H9 (cell line): ENCODE measurements around the gene SFMBT2. TPM values are rescaled to one million over a fixed set of nuclear protein-coding genes. Genes with fewer than 3 reads are reported as not detected.

ENCODE experiments used
- DNase-seq: peaks from one replicate; pipeline ENCODE4 v3.0.0-alpha.2; 2017
- H2AFZ ChIP-seq: one replicate; pipeline ENCODE4 v1.6.1; 2013; ENCODE audit warnings: mild to moderate bottlenecking, low read length, control low read depth, moderate library complexity
- H2AK5ac ChIP-seq: 2 replicates; pipeline ENCODE4 v1.6.1; 2013; ENCODE audit warnings: low read length, control low read depth, mixed read lengths; ENCODE audit not compliant: insufficient read length
- H2BK120ac ChIP-seq: one replicate; pipeline ENCODE4 v1.6.1; 2013; ENCODE audit warnings: low read depth, mild to moderate bottlenecking, low read length, control low read depth, inconsistent platforms; ENCODE audit not compliant: poor library complexity, severe bottlenecking
- H2BK12ac ChIP-seq: 2 replicates; pipeline ENCODE4 v1.6.1; 2013; ENCODE audit warnings: low read length, control low read depth, mixed read lengths, low read depth; ENCODE audit not compliant: insufficient read length
- H2BK15ac ChIP-seq: 2 replicates; pipeline ENCODE4 v1.6.1; 2013; ENCODE audit warnings: low read depth, low read length, control low read depth
- H2BK20ac ChIP-seq: one replicate; pipeline ENCODE4 v1.6.1; 2013; ENCODE audit warnings: low read depth, mild to moderate bottlenecking, low read length, control low read depth, inconsistent platforms; ENCODE audit not compliant: poor library complexity, severe bottlenecking
- H2BK5ac ChIP-seq: 2 replicates; pipeline ENCODE4 v1.6.1; 2013; ENCODE audit warnings: low read length, control low read depth, mixed read lengths; ENCODE audit not compliant: insufficient read length
- H3K14ac ChIP-seq: 2 replicates; pipeline ENCODE4 v1.6.1; 2013; ENCODE audit warnings: low read length, control low read depth; ENCODE audit not compliant: insufficient read depth
- H3K18ac ChIP-seq: 2 replicates; pipeline ENCODE4 v1.6.1; 2013; ENCODE audit warnings: low read depth, mild to moderate bottlenecking, mixed read lengths, low read length, control low read depth; ENCODE audit not compliant: insufficient read length
- H3K23ac ChIP-seq: 2 replicates; pipeline ENCODE4 v1.6.1; 2013; ENCODE audit warnings: low read length, control low read depth, mixed read lengths, low read depth; ENCODE audit not compliant: insufficient read length
- H3K23me2 ChIP-seq: 2 replicates; pipeline ENCODE4 v1.6.1; 2013; ENCODE audit warnings: low read depth, mild to moderate bottlenecking, mixed read lengths, low read length, control low read depth; ENCODE audit not compliant: insufficient read length, poor library complexity, severe bottlenecking
- H3K27ac ChIP-seq: 2 replicates; pipeline ENCODE4 v1.5.1; 2013; ENCODE audit warnings: low read length, control low read depth, mixed read lengths, low read depth; ENCODE audit not compliant: insufficient read length
- H3K27me3 ChIP-seq: 2 replicates; pipeline ENCODE4 v1.6.1; 2013; ENCODE audit warnings: low read length, control low read depth, inconsistent platforms; ENCODE audit not compliant: insufficient read depth
- H3K4ac ChIP-seq: 2 replicates; pipeline ENCODE4 v1.6.1; 2013; ENCODE audit warnings: low read depth, mild to moderate bottlenecking, control low read depth, inconsistent platforms, low read length, moderate library complexity
- H3K4me1 ChIP-seq: 2 replicates; pipeline ENCODE4 v1.6.1; 2013; ENCODE audit warnings: low read length, control low read depth, inconsistent platforms; ENCODE audit not compliant: insufficient read depth
- H3K4me2 ChIP-seq: 2 replicates; pipeline ENCODE4 v1.6.1; 2013; ENCODE audit warnings: low read length, control low read depth, mixed read lengths; ENCODE audit not compliant: insufficient read length, insufficient read depth
- H3K56ac ChIP-seq: 2 replicates; pipeline ENCODE4 v1.6.1; 2013; ENCODE audit warnings: low read depth, mild to moderate bottlenecking, mixed read lengths, low read length, control low read depth; ENCODE audit not compliant: insufficient read length
- H3K79me1 ChIP-seq: 2 replicates; pipeline ENCODE4 v1.6.1; 2013; ENCODE audit warnings: low read depth, mild to moderate bottlenecking, moderate library complexity, low read length, control low read depth, inconsistent platforms; ENCODE audit not compliant: insufficient read depth, poor library complexity, severe bottlenecking
- H3K79me2 ChIP-seq: 2 replicates; pipeline ENCODE4 v1.6.1; 2013; ENCODE audit warnings: low read length, control low read depth, inconsistent platforms; ENCODE audit not compliant: insufficient read depth
- H3K9ac ChIP-seq: 2 replicates; pipeline ENCODE4 v1.6.1; 2013; ENCODE audit warnings: low read length, control low read depth, mixed read lengths; ENCODE audit not compliant: insufficient read length; ENCODE audit errors: extremely low read depth
- H3K9me3 ChIP-seq: one replicate; pipeline ENCODE4 v1.6.1; 2013; ENCODE audit warnings: low read depth, low read length, inconsistent platforms; ENCODE audit not compliant: control insufficient read depth
- H3T11ph ChIP-seq: one replicate; pipeline ENCODE4 v1.6.1; 2013; ENCODE audit warnings: mild to moderate bottlenecking, low read length, control low read depth, inconsistent platforms
- H4K20me1 ChIP-seq: one replicate; pipeline ENCODE4 v1.6.1; 2013; ENCODE audit not compliant: control insufficient read depth, insufficient read length, insufficient read depth
- H4K5ac ChIP-seq: 2 replicates; pipeline ENCODE4 v1.6.1; 2013; ENCODE audit warnings: low read depth, mild to moderate bottlenecking, mixed read lengths, low read length, control low read depth; ENCODE audit not compliant: insufficient read length
- H4K8ac ChIP-seq: replicated peaks from 2 replicates; pipeline ENCODE4 v1.6.1; 2013; ENCODE audit warnings: low read length, control low read depth, mixed read lengths, low read depth; ENCODE audit not compliant: insufficient read length
- H4K91ac ChIP-seq: 2 replicates; pipeline ENCODE4 v1.6.1; 2013; ENCODE audit warnings: low read depth, mild to moderate bottlenecking, moderate library complexity, mixed read lengths, low read length, control low read depth; ENCODE audit not compliant: insufficient read length
- H3K27ac Mint-ChIP-seq, 3 experiments: 2 replicates in 2 of 3; 3 replicates in 1 of 3; pipeline ENCODE4 v1.8.0; 2020 to 2021; ENCODE audit warnings: mixed read lengths in 3 of 3, mild to moderate bottlenecking in 1 of 3, moderate library complexity in 1 of 3
- H3K27me3 Mint-ChIP-seq: 2 replicates; pipeline ENCODE4 v1.8.0; 2021; ENCODE audit warnings: low read depth, mild to moderate bottlenecking, moderate library complexity, mixed read lengths
- H3K36me3 Mint-ChIP-seq, 3 experiments: 2 replicates in 2 of 3; 3 replicates in 1 of 3; pipeline ENCODE4 v1.8.0; 2020 to 2021; ENCODE audit warnings: low read depth in 3 of 3, mixed read lengths in 3 of 3; ENCODE audit not compliant: insufficient read depth in 1 of 3
- H3K4me1 Mint-ChIP-seq, 2 experiments: 2 replicates each; pipeline ENCODE4 v1.8.0; 2020; ENCODE audit warnings: mixed read lengths in 2 of 2
- H3K4me3 Mint-ChIP-seq, 2 experiments: 2 replicates in 1 of 2; 3 replicates in 1 of 2; pipeline ENCODE4 v1.8.0; 2020 to 2021; ENCODE audit warnings: mild to moderate bottlenecking in 2 of 2, mixed read lengths in 2 of 2, moderate library complexity in 1 of 2
- H3K9me3 Mint-ChIP-seq, 2 experiments: 2 replicates in 1 of 2; 3 replicates in 1 of 2; pipeline ENCODE4 v1.8.0; 2020; ENCODE audit warnings: mild to moderate bottlenecking in 2 of 2, mixed read lengths in 2 of 2, moderate library complexity in 1 of 2
- WGBS: extraction: QIAGEN DNeasy Blood & Tissue Kit; methylation state at CpG from one replicate; pipeline ENCODE4 v1.1.7; 2013; ENCODE audit warnings: missing lambda C conversion rate, low lambda C conversion rate, mixed read lengths; ENCODE audit not compliant: insufficient read length; ENCODE audit errors: extremely low coverage; 5-methylcytosine and 5-hydroxymethylcytosine counted together
- total RNA-seq: library from RNA; stranded (reverse); gene quantifications from 2 replicates; pipeline ENCODE4 v1.2.1, GENCODE V29; 2021
- TF ChIP-seq, protein P1 (sequence below): fragments of 200-600 bp; sonication (generic); conservative IDR thresholded peaks from 3 replicates; pipeline ENCODE4 v1.8.0; 2021; ENCODE audit warnings: antibody characterized with exemption, mild to moderate bottlenecking

Gene SFMBT2
- total RNA-seq, 1 experiment from 2014 or later: 5.3 TPM

DNA sequence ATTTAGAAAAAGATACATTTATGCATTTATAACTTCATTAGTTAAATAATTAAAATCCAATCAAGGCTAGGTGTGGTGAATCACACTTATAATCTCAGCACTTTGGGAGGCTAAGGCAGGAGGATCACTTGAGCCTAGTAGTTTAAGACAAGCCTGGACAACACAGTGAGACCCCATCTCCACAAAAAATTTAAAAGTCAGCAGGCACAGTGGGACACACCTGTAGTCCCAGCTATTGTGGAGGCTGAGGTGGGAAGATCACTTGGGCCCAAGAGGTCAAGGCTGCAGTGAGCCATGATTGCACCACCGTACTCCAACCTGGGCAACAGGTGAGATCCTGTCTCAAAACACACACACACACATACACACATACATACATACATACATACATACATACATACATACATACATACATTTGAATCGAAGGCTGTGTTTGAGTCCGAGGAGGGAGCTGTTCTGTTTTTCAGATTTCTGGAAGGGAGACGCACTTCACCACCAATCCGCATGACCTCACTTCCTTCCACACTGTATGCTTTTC, 30.1 kb downstream of the SFMBT2 start:
- no peaks in the 10 kb centered on the region for H3K9me3 ChIP-seq
- H3K9ac ChIP-seq: no peak overlapping the region
- WGBS: no CpG with 5 or more reads among the region's 5 CpGs
- no peak overlapping the region for H3K14ac ChIP-seq
- H2BK5ac ChIP-seq: no peak overlapping the region
- no peak overlapping the region for H3K27ac ChIP-seq
- H3K4me2 ChIP-seq: no peak overlapping the region
- no peaks in the 10 kb centered on the region for H3K4me1 ChIP-seq
- TF ChIP-seq, protein P1, sequence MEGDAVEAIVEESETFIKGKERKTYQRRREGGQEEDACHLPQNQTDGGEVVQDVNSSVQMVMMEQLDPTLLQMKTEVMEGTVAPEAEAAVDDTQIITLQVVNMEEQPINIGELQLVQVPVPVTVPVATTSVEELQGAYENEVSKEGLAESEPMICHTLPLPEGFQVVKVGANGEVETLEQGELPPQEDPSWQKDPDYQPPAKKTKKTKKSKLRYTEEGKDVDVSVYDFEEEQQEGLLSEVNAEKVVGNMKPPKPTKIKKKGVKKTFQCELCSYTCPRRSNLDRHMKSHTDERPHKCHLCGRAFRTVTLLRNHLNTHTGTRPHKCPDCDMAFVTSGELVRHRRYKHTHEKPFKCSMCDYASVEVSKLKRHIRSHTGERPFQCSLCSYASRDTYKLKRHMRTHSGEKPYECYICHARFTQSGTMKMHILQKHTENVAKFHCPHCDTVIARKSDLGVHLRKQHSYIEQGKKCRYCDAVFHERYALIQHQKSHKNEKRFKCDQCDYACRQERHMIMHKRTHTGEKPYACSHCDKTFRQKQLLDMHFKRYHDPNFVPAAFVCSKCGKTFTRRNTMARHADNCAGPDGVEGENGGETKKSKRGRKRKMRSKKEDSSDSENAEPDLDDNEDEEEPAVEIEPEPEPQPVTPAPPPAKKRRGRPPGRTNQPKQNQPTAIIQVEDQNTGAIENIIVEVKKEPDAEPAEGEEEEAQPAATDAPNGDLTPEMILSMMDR: no peak
- Mint-ChIP-seq H3K4me3 (no peak overlapping the region), H3K9me3 (peaks cover 6 to 15% of the 10 kb centered on the region in 2 experiments; a peak in 3 of 5 replicates), H3K4me1 (no peaks in the 10 kb centered on the region; a peak in 1 of 4 replicates), H3K27me3 (no peaks in the 10 kb centered on the region), H3K27ac (no peak overlapping the region; a peak in 1 of 7 replicates), H3K36me3 (peaks cover 9 to 33% (median 29%) of the 10 kb centered on the region in 3 experiments)
- H4K5ac ChIP-seq: no peak overlapping the region
- no peaks in the 10 kb centered on the region for H3K23me2 ChIP-seq
- no peak overlapping the region for H3K4ac ChIP-seq
- no peak overlapping the region for H3K18ac ChIP-seq
- H2AFZ ChIP-seq: no peak overlapping the region
- 0 out of 2 replicates have a peak, but pooled peaks cover 2% of the 10 kb centered on the region for H3K79me2 ChIP-seq
- H2BK120ac ChIP-seq: no peak overlapping the region
- DNase-seq: no peak
- H4K8ac ChIP-seq: no peak overlapping the region
- H2BK20ac ChIP-seq: no peak overlapping the region
- no peak overlapping the region for H2AK5ac ChIP-seq
- H3K27me3 ChIP-seq: no peaks in the 10 kb centered on the region
- no peak overlapping the region for H3T11ph ChIP-seq
- no peaks in the 10 kb centered on the region for H3K79me1 ChIP-seq
- no peak overlapping the region for H4K91ac ChIP-seq
- H2BK15ac ChIP-seq: no peak overlapping the region
- no peak overlapping the region for H3K23ac ChIP-seq
- no peak overlapping the region for H3K56ac ChIP-seq
- H2BK12ac ChIP-seq: no peak overlapping the region
- no peaks in the 10 kb centered on the region for H4K20me1 ChIP-seq
